Trophoblast cell (in vitro differentiated cells and primary cell): ENCODE measurements around the gene CASP12.

Experiments used
- DNase-seq, 2 donors: peaks; one replicate each; pipeline ENCODE4 v3.0.0-alpha.2; 2016
- H2AFZ ChIP-seq: 2 replicates; pipeline ENCODE4 v1.6.1; 2013; ENCODE audit warnings: low read length, moderate library complexity, mild to moderate bottlenecking; ENCODE audit not compliant: insufficient read depth, poor library complexity
- H2AK5ac ChIP-seq: 2 replicates; pipeline ENCODE4 v1.6.1; 2013; ENCODE audit warnings: mild to moderate bottlenecking, low read length
- H2BK120ac ChIP-seq: 2 replicates; pipeline ENCODE4 v1.6.1; 2013; ENCODE audit warnings: low read length, mild to moderate bottlenecking, moderate library complexity; ENCODE audit not compliant: insufficient read depth, poor library complexity
- H2BK12ac ChIP-seq: 2 replicates; pipeline ENCODE4 v1.6.1; 2013; ENCODE audit warnings: mild to moderate bottlenecking, low read length, moderate library complexity
- H2BK5ac ChIP-seq: 2 replicates; pipeline ENCODE4 v1.6.1; 2013; ENCODE audit warnings: low read length, low read depth, moderate library complexity, mild to moderate bottlenecking; ENCODE audit not compliant: poor library complexity
- H3K14ac ChIP-seq: 2 replicates; pipeline ENCODE4 v1.6.1; 2013; ENCODE audit warnings: mild to moderate bottlenecking, low read length
- H3K18ac ChIP-seq: 2 replicates; pipeline ENCODE4 v1.6.1; 2013; ENCODE audit warnings: mild to moderate bottlenecking, low read length
- H3K23ac ChIP-seq: 2 replicates; pipeline ENCODE4 v1.6.1; 2013; ENCODE audit warnings: low read length
- H3K27ac ChIP-seq: 2 replicates; pipeline ENCODE4 v1.5.1; 2013; ENCODE audit warnings: low read depth, mild to moderate bottlenecking, inconsistent platforms, low read length, moderate library complexity
- H3K27me3 ChIP-seq: 2 replicates; pipeline ENCODE4 v1.6.1; 2013; ENCODE audit warnings: inconsistent platforms, mild to moderate bottlenecking, low read length, moderate library complexity; ENCODE audit not compliant: insufficient read depth
- H3K36me3 ChIP-seq, 2 experiments: 1 replicate in 1 of 2; 2 replicates in 1 of 2; pipeline ENCODE4 v1.6.1; 2013; ENCODE audit warnings: low read length in 2 of 2, mild to moderate bottlenecking in 2 of 2, moderate library complexity in 1 of 2; ENCODE audit not compliant: insufficient read depth in 2 of 2, control insufficient read depth in 1 of 2
- H3K4ac ChIP-seq: 2 replicates; pipeline ENCODE4 v1.6.1; 2013; ENCODE audit warnings: low read depth, mild to moderate bottlenecking, low read length, moderate library complexity
- H3K4me1 ChIP-seq, 2 experiments: 1 replicate in 1 of 2; 2 replicates in 1 of 2; pipeline ENCODE4 v1.6.1; 2013; ENCODE audit warnings: low read length in 2 of 2, mild to moderate bottlenecking in 2 of 2, moderate library complexity in 1 of 2; ENCODE audit not compliant: insufficient read depth in 2 of 2, control insufficient read depth in 1 of 2
- H3K4me2 ChIP-seq: 2 replicates; pipeline ENCODE4 v1.6.1; 2013; ENCODE audit warnings: inconsistent platforms, mild to moderate bottlenecking, low read length, moderate library complexity
- H3K4me3 ChIP-seq: 2 replicates; pipeline ENCODE4 v1.5.1; 2013; ENCODE audit warnings: mild to moderate bottlenecking, low read depth, low read length, inconsistent platforms
- H3K79me1 ChIP-seq: one replicate; pipeline ENCODE4 v1.6.1; 2013; ENCODE audit warnings: low read length
- H3K79me2 ChIP-seq: 2 replicates; pipeline ENCODE4 v1.6.1; 2013; ENCODE audit warnings: low read length, mild to moderate bottlenecking; ENCODE audit not compliant: control insufficient read depth, insufficient read depth, poor library complexity
- H3K9ac ChIP-seq: 2 replicates; pipeline ENCODE4 v1.6.1; 2013; ENCODE audit warnings: mild to moderate bottlenecking, low read length
- H3K9me3 ChIP-seq: 2 replicates; pipeline ENCODE4 v1.6.1; 2013; ENCODE audit warnings: low read depth, mild to moderate bottlenecking, control low read depth, inconsistent platforms, low read length; ENCODE audit not compliant: insufficient read depth
- H4K12ac ChIP-seq: 2 replicates; pipeline ENCODE4 v1.6.1; 2013; ENCODE audit warnings: low read depth, mild to moderate bottlenecking, low read length, moderate library complexity
- H4K8ac ChIP-seq: 2 replicates; pipeline ENCODE4 v1.6.1; 2013; ENCODE audit warnings: low read depth, mild to moderate bottlenecking, low read length, moderate library complexity
- H4K91ac ChIP-seq: one replicate; pipeline ENCODE4 v1.6.1; 2013; ENCODE audit warnings: low read depth, mild to moderate bottlenecking, low read length, moderate library complexity
- WGBS: extraction: QIAGEN DNeasy Blood & Tissue Kit; methylation state at CpG from one replicate; pipeline ENCODE4 v1.1.7; 2013; ENCODE audit warnings: missing lambda C conversion rate; ENCODE audit not compliant: insufficient read length, insufficient coverage; ENCODE audit errors: extremely low coverage; 5-methylcytosine and 5-hydroxymethylcytosine counted together

Gene CASP12

DNA sequence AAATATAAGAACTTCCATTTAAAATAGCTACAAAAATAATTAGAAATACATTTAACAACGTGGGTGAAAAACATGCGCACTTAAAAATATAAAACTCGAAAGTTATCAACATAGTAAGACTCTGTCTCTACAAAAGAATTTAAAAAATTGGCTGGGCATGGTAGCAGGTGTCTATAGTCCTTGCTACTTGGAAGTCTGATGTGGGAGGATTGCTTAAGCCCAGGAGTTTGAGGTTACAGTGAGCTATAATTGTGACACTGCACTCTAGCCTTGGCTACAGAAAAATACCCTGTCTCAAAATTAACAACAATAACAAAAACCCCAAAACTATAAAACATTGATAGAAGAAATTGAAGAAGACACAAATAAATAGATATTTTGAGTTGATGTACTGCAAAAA lies 13.8 kb upstream of the CASP12 start:
- H3K4me3 ChIP-seq = no peak overlapping the region
- no peak overlapping the region for H3K14ac ChIP-seq
- H2BK120ac ChIP-seq = no peak overlapping the region
- H4K12ac ChIP-seq = no peak overlapping the region
- peak in 1 of 2 donors; percentile 10 for DNase-seq
- H3K9ac ChIP-seq = no peak overlapping the region
- H3K79me2 ChIP-seq = no peaks in the 10 kb centered on the region
- H2BK5ac ChIP-seq = no peak overlapping the region
- no peak overlapping the region for H2AFZ ChIP-seq
- no peaks in the 10 kb centered on the region for H3K4me1 ChIP-seq
- H3K36me3 ChIP-seq = no peaks in the 10 kb centered on the region
- H4K8ac ChIP-seq = no peak overlapping the region
- H3K4me2 ChIP-seq = no peak overlapping the region
- WGBS = no CpG with 5 or more reads among the region's 3 CpGs
- no peak overlapping the region for H3K18ac ChIP-seq
- no peak overlapping the region for H3K27ac ChIP-seq
- no peaks in the 10 kb centered on the region for H3K79me1 ChIP-seq
- H3K23ac ChIP-seq = no peak overlapping the region
- H2AK5ac ChIP-seq = no peak overlapping the region
- no peak overlapping the region for H2BK12ac ChIP-seq
- H4K91ac ChIP-seq = no peak overlapping the region
- H3K4ac ChIP-seq = no peak overlapping the region
- H3K27me3 ChIP-seq = no peaks in the 10 kb centered on the region
- no peaks in the 10 kb centered on the region for H3K9me3 ChIP-seq

DNA sequence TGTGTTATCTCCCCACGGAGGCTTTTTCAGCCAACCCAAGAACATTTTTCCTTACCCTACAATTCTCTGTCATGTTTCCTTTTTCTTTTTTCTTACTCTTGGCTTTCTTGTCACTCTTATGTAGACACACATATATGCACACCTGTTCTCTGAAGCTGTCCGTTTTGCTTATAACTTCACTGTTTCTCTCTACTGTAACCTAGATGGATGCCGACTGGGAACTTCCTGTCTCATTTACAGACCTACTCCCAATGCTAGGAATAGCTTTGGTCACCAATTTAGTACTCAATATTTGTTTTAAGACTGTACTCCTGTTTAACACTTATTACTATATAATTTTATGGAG lies 9.9 kb upstream of the CASP12 start:
- Histone ChIP-seq H3K9ac (no peak overlapping the region), H4K12ac (no peak overlapping the region), H3K4me2 (no peak overlapping the region), H2BK120ac (no peak overlapping the region), H3K36me3 (no peaks in the 10 kb centered on the region), H2AFZ (no peak overlapping the region), H4K8ac (no peak overlapping the region), H3K14ac (no peak overlapping the region), H2AK5ac (no peak overlapping the region), H3K4ac (no peak overlapping the region), H3K79me1 (no peaks in the 10 kb centered on the region), H2BK5ac (no peak overlapping the region), H3K27me3 (no peaks in the 10 kb centered on the region), H3K23ac (no peak overlapping the region), H2BK12ac (no peak overlapping the region), H3K4me1 (no peaks in the 10 kb centered on the region), H3K79me2 (no peaks in the 10 kb centered on the region), H3K27ac (no peak overlapping the region), H3K9me3 (no peaks in the 10 kb centered on the region), H3K4me3 (no peak overlapping the region), H4K91ac (no peak overlapping the region), H3K18ac (no peak overlapping the region)
- no CpG with 5 or more reads among the region's 3 CpGs for WGBS
- DNase-seq = no peak

DNA sequence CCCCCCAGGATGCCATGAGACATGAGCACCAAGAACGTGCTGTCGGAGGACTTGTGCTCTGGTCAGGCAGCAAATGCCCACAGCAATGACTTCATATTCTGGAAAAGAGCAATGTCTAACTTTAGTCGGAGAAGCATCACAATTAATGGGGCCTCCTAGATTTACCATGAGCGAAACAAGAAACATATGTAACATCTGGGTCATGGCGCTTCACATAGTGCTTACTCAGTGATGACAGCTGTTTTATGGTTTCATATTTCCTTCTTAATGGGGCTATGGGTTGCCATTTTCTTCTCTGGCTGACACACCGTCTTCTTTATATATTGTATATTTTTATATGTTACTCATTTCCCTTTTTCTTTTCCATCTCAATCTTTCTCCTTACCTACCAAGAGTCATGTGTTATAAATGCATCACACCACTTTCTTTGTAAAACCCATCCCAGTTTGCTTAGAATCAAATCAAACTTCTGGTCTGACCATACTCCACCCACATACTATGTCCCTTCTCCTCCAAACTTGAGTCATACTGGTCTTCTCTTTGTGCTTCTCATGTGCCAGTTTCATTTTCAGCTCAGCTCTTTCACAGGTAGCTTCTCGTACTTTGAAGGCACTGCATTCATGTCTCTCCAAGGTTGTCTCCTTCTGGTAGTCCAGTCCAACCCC lies 9.4 kb upstream of the CASP12 start:
- Histone ChIP-seq H3K27me3 (no peaks in the 10 kb centered on the region), H3K14ac (no peak overlapping the region), H3K23ac (no peak overlapping the region), H3K79me1 (no peaks in the 10 kb centered on the region), H3K9me3 (no peaks in the 10 kb centered on the region), H2BK120ac (no peak overlapping the region), H4K12ac (no peak overlapping the region), H3K9ac (no peak overlapping the region), H2AK5ac (no peak overlapping the region), H4K8ac (no peak overlapping the region), H3K4me2 (no peak overlapping the region), H3K4me3 (no peak overlapping the region), H2AFZ (no peak overlapping the region), H3K18ac (no peak overlapping the region), H3K4ac (no peak overlapping the region), H2BK12ac (no peak overlapping the region), H3K79me2 (no peaks in the 10 kb centered on the region), H4K91ac (no peak overlapping the region), H3K4me1 (no peaks in the 10 kb centered on the region), H3K36me3 (no peaks in the 10 kb centered on the region), H2BK5ac (no peak overlapping the region), H3K27ac (no peak overlapping the region)
- WGBS = no CpG with 5 or more reads among the region's 7 CpGs
- no peak for DNase-seq

- no peak overlapping the region for H3K18ac ChIP-seq
- H2BK5ac ChIP-seq = no peak overlapping the region
- H3K27ac ChIP-seq = no peak overlapping the region
- whole genome bisulfite sequencing = no CpG with 5 or more reads among the region's 4 CpGs
- no peak overlapping the region for H3K4me2 ChIP-seq
- H3K79me1 ChIP-seq = no peaks in the 10 kb centered on the region
- H3K9me3 ChIP-seq = no peaks in the 10 kb centered on the region
- H4K12ac ChIP-seq = no peak overlapping the region
- H2AFZ ChIP-seq = no peak overlapping the region
- H3K4ac ChIP-seq = no peak overlapping the region
- no peak overlapping the region for H4K8ac ChIP-seq
- H3K27me3 ChIP-seq = no peaks in the 10 kb centered on the region
- no peak overlapping the region for H2AK5ac ChIP-seq
- H3K4me1 ChIP-seq = no peaks in the 10 kb centered on the region
- no peak for DNase-seq
- no peaks in the 10 kb centered on the region for H3K79me2 ChIP-seq
- H4K91ac ChIP-seq = no peak overlapping the region
- H3K9ac ChIP-seq = no peak overlapping the region
- H2BK12ac ChIP-seq = no peak overlapping the region
- no peaks in the 10 kb centered on the region for H3K36me3 ChIP-seq
- H2BK120ac ChIP-seq = no peak overlapping the region
- H3K14ac ChIP-seq = no peak overlapping the region
- no peak overlapping the region for H3K23ac ChIP-seq
- no peak overlapping the region for H3K4me3 ChIP-seq
Observed at GRCh38 chr11:104905271-104905670, 7.0 kb upstream of the CASP12 start.
